Fibroblast of mammary gland (primary cell): ENCODE data around the gene TTYH3.

ENCODE experiments used
- DNase-seq: peaks from one replicate; pipeline ENCODE4 v3.0.0-alpha.2; 2010; ENCODE audit warnings: low read depth
- H3K4me3 ChIP-seq: 2 replicates; pipeline ENCODE4 v1.5.1; 2011; ENCODE audit warnings: low read depth, mild to moderate bottlenecking, low read length, moderate library complexity; ENCODE audit not compliant: control insufficient read depth
- TF ChIP-seq, protein P1 (sequence below): conservative IDR thresholded peaks from 2 replicates; pipeline ENCODE4 v1.5.1; 2011; ENCODE audit warnings: low read depth, low read length, inconsistent platforms; ENCODE audit not compliant: control insufficient read depth, insufficient read depth

TTYH3 gene

DNA sequence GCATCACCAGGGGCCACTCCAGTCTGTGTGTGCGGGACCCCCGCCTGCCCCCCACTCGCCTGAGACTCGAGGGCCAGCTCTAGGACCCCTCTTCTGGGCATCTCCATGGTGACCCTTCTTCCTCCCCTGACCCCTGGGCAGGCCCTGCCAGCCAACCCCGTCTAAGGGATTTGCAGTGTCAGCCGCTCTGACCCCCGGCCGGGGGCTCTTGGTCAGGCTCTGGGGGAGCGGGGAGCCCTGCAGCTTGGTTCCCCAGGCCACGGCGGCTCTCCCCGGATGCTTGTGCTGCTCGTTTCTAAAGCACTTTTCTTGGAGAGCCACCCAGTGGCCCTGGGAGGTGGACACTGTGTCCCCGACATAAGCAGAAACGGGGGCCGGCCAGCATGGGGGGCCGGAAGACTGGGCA, 5.3 kb downstream of the TTYH3 start:
- DNase-seq = no peak
- TF ChIP-seq, protein P1, sequence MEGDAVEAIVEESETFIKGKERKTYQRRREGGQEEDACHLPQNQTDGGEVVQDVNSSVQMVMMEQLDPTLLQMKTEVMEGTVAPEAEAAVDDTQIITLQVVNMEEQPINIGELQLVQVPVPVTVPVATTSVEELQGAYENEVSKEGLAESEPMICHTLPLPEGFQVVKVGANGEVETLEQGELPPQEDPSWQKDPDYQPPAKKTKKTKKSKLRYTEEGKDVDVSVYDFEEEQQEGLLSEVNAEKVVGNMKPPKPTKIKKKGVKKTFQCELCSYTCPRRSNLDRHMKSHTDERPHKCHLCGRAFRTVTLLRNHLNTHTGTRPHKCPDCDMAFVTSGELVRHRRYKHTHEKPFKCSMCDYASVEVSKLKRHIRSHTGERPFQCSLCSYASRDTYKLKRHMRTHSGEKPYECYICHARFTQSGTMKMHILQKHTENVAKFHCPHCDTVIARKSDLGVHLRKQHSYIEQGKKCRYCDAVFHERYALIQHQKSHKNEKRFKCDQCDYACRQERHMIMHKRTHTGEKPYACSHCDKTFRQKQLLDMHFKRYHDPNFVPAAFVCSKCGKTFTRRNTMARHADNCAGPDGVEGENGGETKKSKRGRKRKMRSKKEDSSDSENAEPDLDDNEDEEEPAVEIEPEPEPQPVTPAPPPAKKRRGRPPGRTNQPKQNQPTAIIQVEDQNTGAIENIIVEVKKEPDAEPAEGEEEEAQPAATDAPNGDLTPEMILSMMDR = no peak
- no peak overlapping the region for H3K4me3 ChIP-seq

DNA sequence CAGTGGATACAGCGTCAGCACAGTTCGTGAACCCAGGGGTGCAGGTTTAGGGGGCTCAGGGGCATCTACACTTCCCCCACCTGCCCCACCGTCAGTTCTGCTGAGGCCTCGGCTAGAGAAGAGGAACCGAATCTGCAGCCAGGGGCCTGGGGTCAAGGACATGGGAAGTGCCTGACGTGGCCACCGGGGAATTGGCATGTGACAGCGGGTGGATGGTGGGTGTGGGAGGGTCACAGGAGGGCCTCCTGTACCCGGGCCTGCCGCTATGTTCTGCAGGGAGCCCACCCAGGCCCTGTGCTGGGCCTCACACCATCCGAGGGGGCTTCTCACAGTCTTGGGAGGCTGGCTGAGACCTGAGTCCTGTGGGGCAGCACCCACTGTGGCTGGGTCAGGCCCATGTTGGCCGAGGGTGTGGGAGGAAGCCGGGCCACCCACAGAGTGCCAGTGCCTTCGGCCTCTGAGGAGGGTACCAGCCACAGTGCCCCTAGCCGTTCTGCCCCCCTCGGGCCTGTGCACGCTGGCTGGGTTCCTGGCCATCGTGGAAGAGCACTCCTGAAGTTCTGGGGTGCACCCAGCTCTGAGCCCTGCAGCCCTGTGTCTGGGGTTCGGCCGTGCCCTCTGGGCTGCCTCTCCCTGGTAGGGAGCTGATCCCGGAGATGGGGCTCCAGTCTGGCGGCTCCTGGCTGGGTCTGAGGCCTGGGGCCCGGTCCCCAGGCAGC, 5.9 kb downstream of the TTYH3 start:
- no peak for DNase-seq
- TF ChIP-seq, protein P1 = no peak
- no peak overlapping the region for H3K4me3 ChIP-seq

DNA sequence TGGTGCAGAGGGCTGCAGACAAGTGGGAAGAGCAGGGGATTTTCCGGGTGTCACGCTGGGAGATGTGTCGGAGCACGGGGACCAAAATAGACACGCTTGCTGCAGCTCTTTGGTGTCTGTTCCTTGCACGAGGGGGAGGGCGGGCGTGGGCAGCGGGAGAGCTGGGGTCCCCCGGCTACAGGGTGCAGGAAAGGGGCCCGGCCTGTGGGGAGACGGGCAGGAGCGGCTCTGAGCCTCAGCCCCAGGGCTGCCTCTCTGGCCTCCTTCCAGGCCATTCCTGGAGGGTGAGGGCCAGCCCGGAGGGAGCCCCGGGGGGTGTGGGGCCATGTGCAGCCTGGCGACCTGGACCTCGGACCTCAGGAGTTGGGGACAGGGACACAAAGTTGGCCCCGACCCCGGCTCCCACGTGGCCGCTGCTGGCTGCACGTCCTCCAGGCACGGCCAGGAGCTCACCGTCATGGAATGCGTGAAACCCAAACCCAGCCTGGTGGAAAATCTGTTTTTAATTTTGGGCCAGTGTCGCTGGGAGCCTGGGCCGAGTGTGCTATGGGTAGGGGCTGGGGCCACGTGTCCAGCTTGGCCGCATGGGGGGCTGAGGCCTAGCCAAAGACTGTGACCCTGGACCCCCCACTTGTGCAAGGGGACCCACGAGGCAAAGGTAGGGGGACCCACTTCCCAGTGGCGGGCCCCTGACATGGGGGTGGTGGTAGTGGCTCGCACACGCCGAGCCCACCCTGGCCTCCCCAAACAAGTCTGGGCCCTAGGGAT, 6.6 kb downstream of the TTYH3 start:
- peak; percentile 86 for DNase-seq
- H3K4me3 ChIP-seq = no peak overlapping the region
- TF ChIP-seq, protein P1 = no peak

DNA sequence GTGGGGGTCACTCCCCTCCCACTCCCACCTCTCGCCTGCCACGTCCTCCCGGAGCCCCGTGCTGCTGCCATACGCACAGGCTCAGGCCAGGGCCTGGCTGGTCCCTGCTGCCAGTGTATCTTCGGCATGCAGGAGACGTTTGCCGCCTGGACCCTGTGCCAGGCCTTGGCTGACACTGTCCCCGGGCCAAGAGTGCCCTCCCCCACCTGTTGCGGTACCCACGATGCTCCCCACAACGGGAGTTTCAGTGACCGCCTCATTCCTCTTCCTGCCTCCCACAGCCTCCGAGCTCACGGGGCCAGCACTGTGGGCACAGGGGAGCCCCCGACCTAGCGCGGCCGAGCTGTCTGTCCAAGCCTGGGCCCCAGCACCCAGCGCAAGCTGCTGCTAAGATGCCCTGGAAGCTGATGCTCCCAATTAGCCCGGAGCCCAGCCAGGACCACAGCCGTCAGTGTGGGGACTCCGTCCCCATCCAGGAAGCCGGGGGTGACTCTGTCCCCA, 7.4 kb downstream of the TTYH3 start:
- H3K4me3 ChIP-seq = no peak overlapping the region
- TF ChIP-seq, protein P1 = no peak
- no peak for DNase-seq

DNA sequence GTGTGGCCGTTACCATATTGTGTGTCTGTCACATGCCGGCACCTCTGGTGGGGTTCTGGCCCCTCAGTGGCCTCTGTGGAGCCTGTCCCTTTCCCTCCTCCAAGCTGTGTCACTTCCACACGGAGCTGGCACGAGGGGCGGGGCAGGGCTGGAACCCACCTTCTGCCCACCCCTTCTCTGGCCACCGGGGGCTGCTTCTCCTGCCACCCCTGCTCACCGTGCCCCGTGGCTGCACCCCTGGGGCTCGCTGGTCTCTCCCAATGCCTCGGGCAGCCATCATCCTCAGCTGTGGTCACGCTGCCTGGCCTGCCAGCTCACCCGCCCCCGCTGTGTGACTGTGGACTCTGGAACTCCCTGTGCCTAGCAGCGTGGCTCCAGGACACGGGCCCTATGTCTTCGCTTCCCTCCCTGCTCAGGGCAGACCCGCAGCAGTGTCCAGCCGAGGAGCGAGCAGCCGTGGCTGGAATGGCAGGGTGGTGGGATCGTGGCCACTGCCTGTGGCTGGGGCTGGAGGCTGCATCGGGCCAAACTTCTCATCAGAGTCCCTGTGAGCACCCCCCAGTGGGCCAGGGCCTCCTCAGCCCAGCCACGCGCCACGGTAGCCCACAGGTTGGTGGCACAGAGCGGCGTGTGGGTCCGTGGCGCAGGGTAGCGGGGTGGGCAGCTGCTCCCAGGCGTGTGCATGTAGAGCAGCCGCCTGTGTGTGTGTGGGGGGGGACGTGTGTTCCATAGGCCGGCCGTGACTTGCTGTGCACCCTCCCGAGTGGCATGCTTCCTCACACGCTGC, 8.1 kb downstream of the TTYH3 start:
- no peak overlapping the region for H3K4me3 ChIP-seq
- TF ChIP-seq, protein P1 = no peak
- DNase-seq = no peak

DNA sequence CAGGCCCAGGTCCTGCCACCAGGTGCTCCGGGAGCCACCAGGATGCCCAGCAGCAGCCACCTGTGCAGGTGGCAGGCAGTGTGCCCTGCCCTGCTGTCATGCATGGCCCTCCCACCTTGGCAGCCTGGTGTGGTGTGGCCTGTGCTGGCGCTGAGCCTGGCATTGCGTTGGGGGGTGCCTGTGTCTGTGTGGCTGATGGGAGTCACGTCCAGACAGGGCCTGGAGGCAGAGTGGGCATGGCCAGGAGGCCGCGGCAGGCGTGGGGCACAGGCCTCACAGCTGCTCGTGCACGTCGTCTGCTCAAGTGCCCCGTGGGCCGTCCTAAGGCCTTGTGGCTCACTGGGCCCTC, 8.7 kb downstream of the TTYH3 start:
- no peak overlapping the region for H3K4me3 ChIP-seq
- TF ChIP-seq, protein P1 = no peak
- no peak for DNase-seq
